Breast epithelium (tissue), 4 donors: ENCODE measurements around the gene SERPINB6. TPM values are rescaled to one million over a fixed set of nuclear protein-coding genes. Genes with fewer than 3 reads are reported as not detected.

ENCODE experiments used
- DNase-seq, 2 donors: peaks; one replicate each; pipeline ENCODE4 v3.0.0-alpha.2; 2019; ENCODE audit warnings: low spot score in 2 of 2
- H3K27ac ChIP-seq, 2 donors: fragments of 200-600 bp; sonication (generic) in 1 of 2; one replicate each; pipeline ENCODE4 v1.5.1; 2016 to 2019; ENCODE audit warnings: mild to moderate bottlenecking in 1 of 2
- H3K27me3 ChIP-seq, 2 donors: fragments of 200-600 bp; sonication (generic) in 1 of 2; one replicate each; pipeline versions ENCODE4 v1.5.1 to v1.6.0; 2017 to 2019; ENCODE audit warnings: control low read depth in 1 of 2, mild to moderate bottlenecking in 1 of 2
- H3K36me3 ChIP-seq: fragments of 200-600 bp; one replicate; pipeline ENCODE4 v1.5.1; 2019
- H3K4me1 ChIP-seq, 2 donors: fragments of 200-600 bp; sonication (generic); one replicate each; pipeline ENCODE4 v1.5.1; 2016 to 2019; ENCODE audit warnings: control low read depth in 1 of 2
- H3K4me3 ChIP-seq, 3 donors: fragments of 200-600 bp; sonication (generic); 1 replicate in 2 of 3; 2 replicates in 1 of 3; pipeline ENCODE4 v1.5.1; 2016 to 2019; ENCODE audit warnings: mild to moderate bottlenecking in 3 of 3, moderate library complexity in 2 of 3
- H3K9me3 ChIP-seq, 2 donors: fragments of 200-600 bp; sonication (generic) in 1 of 2; one replicate each; pipeline ENCODE4 v1.5.1; 2016 to 2019; ENCODE audit warnings: control low read depth in 1 of 2
- CTCF ChIP-seq, 3 donors: fragments of 450-650 bp; IDR thresholded peaks; one replicate each; pipeline ENCODE4 v1.5.1; 2016 to 2017; ENCODE audit warnings: antibody characterized with exemption in 3 of 3, mild to moderate bottlenecking in 3 of 3, moderate library complexity in 3 of 3
- POLR2A ChIP-seq: fragments of 450-650 bp; IDR thresholded peaks from one replicate; pipeline ENCODE4 v1.6.1; 2016; ENCODE audit warnings: antibody characterized with exemption, mild to moderate bottlenecking, moderate library complexity
- POLR2AphosphoS5 ChIP-seq, 3 donors: sonication (generic); formaldehyde crosslinking; IDR thresholded peaks; one replicate each; pipeline ENCODE4 v1.6.1; 2017; ENCODE audit warnings: antibody characterized with exemption in 3 of 3
- intact Hi-C: fragments of 100-400 bp; cut with DNase I; formaldehyde crosslinking; loops from one replicate; pipeline ENCODE4 v1.15.1; 2023; ENCODE audit warnings: low total_unique reads
- total RNA-seq, 3 donors: library from RNA; depleted of rRNA; stranded (reverse); fragments of >200 nt; gene quantifications; one replicate each; pipeline ENCODE4 v1.1.0, GENCODE V29; 2016

Gene SERPINB6
- total RNA-seq, 3 donors from 2014 or later, result 100 to 146 (median 137) TPM

GRCh38 chr6:2919886-2920285 is 51.5 kb downstream of the SERPINB6 start:
- H3K36me3 ChIP-seq, result no peaks in the 10 kb centered on the region
- TF ChIP-seq POLR2A (no peak), POLR2AphosphoS5 (IDR thresholded peaks at IDR 0.05) (no peak), CTCF (IDR thresholded peaks at IDR 0.05) (no peak)
- intact Hi-C loops, result no loop called here
- no peak overlapping the region for H3K4me3 ChIP-seq
- no peak overlapping the region for H3K27ac ChIP-seq
- H3K4me1 ChIP-seq, result no peaks in the 10 kb centered on the region
- peak in 1 of 2 donors; percentile 12 for DNase-seq
- no peaks in the 10 kb centered on the region for H3K27me3 ChIP-seq
- no peaks in the 10 kb centered on the region for H3K9me3 ChIP-seq

GRCh38 chr6:2919401-2919800 is 52.0 kb downstream of the SERPINB6 start:
- no peaks in the 10 kb centered on the region for H3K36me3 ChIP-seq
- intact Hi-C loops, result no loop called here
- H3K9me3 ChIP-seq, result no peaks in the 10 kb centered on the region
- no peaks in the 10 kb centered on the region for H3K27me3 ChIP-seq
- DNase-seq, result no peak
- no peak overlapping the region for H3K27ac ChIP-seq
- H3K4me1 ChIP-seq, result no peaks in the 10 kb centered on the region
- TF ChIP-seq POLR2AphosphoS5 (IDR thresholded peaks at IDR 0.05) (no peak), CTCF (IDR thresholded peaks at IDR 0.05) (no peak), POLR2A (no peak)
- no peak overlapping the region for H3K4me3 ChIP-seq

- H3K4me1 ChIP-seq, result no peaks in the 10 kb centered on the region
- no peaks in the 10 kb centered on the region for H3K27me3 ChIP-seq
- intact Hi-C loops, result no loop called here
- DNase-seq, result peak in 1 of 2 donors; percentile 10
- no peak for TF ChIP-seq CTCF (IDR thresholded peaks at IDR 0.05)
- no peak for TF ChIP-seq POLR2A
- no peak for TF ChIP-seq POLR2AphosphoS5 (IDR thresholded peaks at IDR 0.05)
- H3K4me3 ChIP-seq, result no peak overlapping the region
- no peak overlapping the region for H3K27ac ChIP-seq
- H3K9me3 ChIP-seq, result no peaks in the 10 kb centered on the region
- no peaks in the 10 kb centered on the region for H3K36me3 ChIP-seq
Observed at GRCh38 chr6:2918936-2919335, 52.4 kb downstream of the SERPINB6 start.

GRCh38 chr6:2917801-2918445 is 53.4 kb downstream of the SERPINB6 start:
- DNase-seq, result no peak
- intact Hi-C loops, result no loop called here

More at GRCh38 chr6:2917801-2918445, 53.4 kb downstream of the SERPINB6 start:
- H3K4me3 ChIP-seq, result no peak overlapping the region
- H3K27me3 ChIP-seq, result no peaks in the 10 kb centered on the region
- H3K4me1 ChIP-seq, result no peaks in the 10 kb centered on the region
- H3K36me3 ChIP-seq, result no peaks in the 10 kb centered on the region
- TF ChIP-seq POLR2A, result no peak
- TF ChIP-seq CTCF (IDR thresholded peaks at IDR 0.05), result no peak
- TF ChIP-seq POLR2AphosphoS5 (IDR thresholded peaks at IDR 0.05), result no peak
- no peaks in the 10 kb centered on the region for H3K9me3 ChIP-seq
- H3K27ac ChIP-seq, result no peak overlapping the region
